Stimulated activated naive B cell treated with anti-CD40 and anti-IgM and Interleukin-4, amounts not matched to agents 10 μg/mL and 1 μg/mL and 100 μg/mL, for 72 hours (primary cell): ENCODE data around the gene CERS6.
A peak's percentile ranks its signal among the peaks of the same experiment; 100 is the strongest.
"Not testable (repeated sequence)": the region's sequence is repeated elsewhere in the genome, so short reads cannot be mapped to it uniquely, and the experiment has no call there.

Experiments used
- ATAC-seq, 2 donors: fragments of 150-1000 bp; cut with Tn5 transposase; replicated peaks; 2 replicates each; pipeline ENCODE4 v1.10.0; 2021; ENCODE audit warnings: moderate library complexity in 1 of 2
- DNase-seq: peaks from one replicate; pipeline ENCODE4 v3.0.0; 2021
- H3K27ac Mint-ChIP-seq: one replicate; pipeline ENCODE4 v1.8.0; 2022; ENCODE audit warnings: mild to moderate bottlenecking, mixed read lengths
- H3K27me3 Mint-ChIP-seq, 2 donors: one replicate each; pipeline ENCODE4 v1.8.0; 2022; ENCODE audit warnings: mixed read lengths in 2 of 2
- H3K36me3 Mint-ChIP-seq, 2 donors: one replicate each; pipeline ENCODE4 v1.8.0; 2022; ENCODE audit warnings: mixed read lengths in 2 of 2, mild to moderate bottlenecking in 1 of 2
- H3K4me1 Mint-ChIP-seq, 2 donors: one replicate each; pipeline ENCODE4 v1.8.0; 2022; ENCODE audit warnings: mixed read lengths in 2 of 2, mild to moderate bottlenecking in 1 of 2
- H3K4me3 Mint-ChIP-seq, 2 donors: one replicate each; pipeline ENCODE4 v1.8.0; 2022; ENCODE audit warnings: mild to moderate bottlenecking in 2 of 2, mixed read lengths in 2 of 2, moderate library complexity in 1 of 2
- H3K9me3 Mint-ChIP-seq, 2 donors: one replicate each; pipeline ENCODE4 v1.8.0; 2022; ENCODE audit warnings: mixed read lengths in 2 of 2, mild to moderate bottlenecking in 1 of 2

The CERS6 gene

GRCh38 chr2:168751104-168751740, 295.1 kb downstream of the CERS6 start:
- Mint-ChIP-seq H3K27me3 (no peaks in the 10 kb centered on the region), H3K27ac (no peak overlapping the region), H3K9me3 (no peaks in the 10 kb centered on the region), H3K36me3 (peaks cover 11% of the 10 kb centered on the region in 2 donors), H3K4me3 (no peak overlapping the region), H3K4me1 (peaks cover 2 to 12% of the 10 kb centered on the region in 2 donors)
- no peak for DNase-seq
- ATAC-seq, result peak in 1 of 2 donors; percentile 56

- DNase-seq (no peak), ATAC-seq (no peak)
- Mint-ChIP-seq H3K4me3 (no peak overlapping the region), H3K4me1 (peaks cover 8 to 18% of the 10 kb centered on the region in 2 donors), H3K9me3 (no peaks in the 10 kb centered on the region), H3K27ac (no peak overlapping the region), H3K27me3 (no peaks in the 10 kb centered on the region), H3K36me3 (peaks cover 16 to 20% of the 10 kb centered on the region in 2 donors)
These were observed 296.3 kb downstream of the CERS6 start for GRCh38 chr2:168752361-168752760.

GRCh38 chr2:168753765-168754329, 297.8 kb downstream of the CERS6 start:
- H3K36me3 Mint-ChIP-seq, result peaks cover 21% of the 10 kb centered on the region in 2 donors
- peaks cover 6 to 18% of the 10 kb centered on the region in 2 donors for H3K4me1 Mint-ChIP-seq
- no peak for DNase-seq
- no peaks in the 10 kb centered on the region for H3K9me3 Mint-ChIP-seq
- H3K27ac Mint-ChIP-seq, result no peak overlapping the region
- H3K27me3 Mint-ChIP-seq, result no peaks in the 10 kb centered on the region
- no peak for ATAC-seq
- H3K4me3 Mint-ChIP-seq, result no peak overlapping the region

GRCh38 chr2:168757223-168757622, 301.2 kb downstream of the CERS6 start:
- ATAC-seq (no peak), DNase-seq (no peak)
- no peak overlapping the region for H3K27ac Mint-ChIP-seq
- H3K36me3 Mint-ChIP-seq, result peaks cover 17 to 21% of the 10 kb centered on the region in 2 donors
- no peak overlapping the region for H3K4me3 Mint-ChIP-seq
- peaks cover 6% of the 10 kb centered on the region in 2 donors for H3K4me1 Mint-ChIP-seq
- H3K27me3 Mint-ChIP-seq, result no peaks in the 10 kb centered on the region
- H3K9me3 Mint-ChIP-seq, result no peaks in the 10 kb centered on the region

GRCh38 chr2:168758970-168759820, 303.1 kb downstream of the CERS6 start:
- H3K9me3 Mint-ChIP-seq, result no peaks in the 10 kb centered on the region
- peaks cover 13% of the 10 kb centered on the region in 2 donors for H3K36me3 Mint-ChIP-seq
- H3K4me1 Mint-ChIP-seq, result peaks cover 6% of the 10 kb centered on the region in 2 donors
- no peak overlapping the region for H3K4me3 Mint-ChIP-seq
- no peaks in the 10 kb centered on the region for H3K27me3 Mint-ChIP-seq
- no peak overlapping the region for H3K27ac Mint-ChIP-seq
- DNase-seq, result no peak
- ATAC-seq, result peak; percentile 80 to 83

GRCh38 chr2:168765401-168765800, 309.3 kb downstream of the CERS6 start:
- DNase-seq (no peak), ATAC-seq (no peak)
- Mint-ChIP-seq H3K27me3 (no peaks in the 10 kb centered on the region), H3K36me3 (peaks cover 36 to 40% of the 10 kb centered on the region in 2 donors), H3K27ac (no peak overlapping the region), H3K4me1 (no peaks in the 10 kb centered on the region), H3K9me3 (no peaks in the 10 kb centered on the region), H3K4me3 (no peak overlapping the region)

GRCh38 chr2:168766600-168766999, 310.5 kb downstream of the CERS6 start:
- H3K4me1 Mint-ChIP-seq, result no peaks in the 10 kb centered on the region
- no peaks in the 10 kb centered on the region for H3K9me3 Mint-ChIP-seq
- H3K4me3 Mint-ChIP-seq, result no peak overlapping the region
- ATAC-seq (no peak), DNase-seq (no peak)
- H3K27me3 Mint-ChIP-seq, result no peaks in the 10 kb centered on the region
- peaks cover 37 to 40% of the 10 kb centered on the region in 2 donors for H3K36me3 Mint-ChIP-seq
- H3K27ac Mint-ChIP-seq, result no peak overlapping the region

GRCh38 chr2:168767258-168767657, 311.2 kb downstream of the CERS6 start:
- Mint-ChIP-seq H3K9me3 (no peaks in the 10 kb centered on the region), H3K27me3 (no peaks in the 10 kb centered on the region), H3K36me3 (peaks cover 38 to 40% of the 10 kb centered on the region in 2 donors), H3K4me1 (no peaks in the 10 kb centered on the region), H3K4me3 (no peak overlapping the region), H3K27ac (no peak overlapping the region)
- ATAC-seq, result no peak
- no peak for DNase-seq

GRCh38 chr2:168768357-168768756, 312.3 kb downstream of the CERS6 start:
- not testable (repeated sequence) for H3K9me3 Mint-ChIP-seq, H3K4me1 Mint-ChIP-seq, ATAC-seq, H3K4me3 Mint-ChIP-seq, H3K27ac Mint-ChIP-seq, DNase-seq, H3K27me3 Mint-ChIP-seq
- H3K36me3 Mint-ChIP-seq, result peaks cover 38 to 44% of the 10 kb centered on the region in 2 donors

- peaks cover 43 to 51% of the 10 kb centered on the region in 2 donors for H3K36me3 Mint-ChIP-seq
- H3K4me3 Mint-ChIP-seq, result no peak overlapping the region
- no peaks in the 10 kb centered on the region for H3K4me1 Mint-ChIP-seq
- peaks cover 2 to 6% of the 10 kb centered on the region in 2 donors for H3K9me3 Mint-ChIP-seq
- no peaks in the 10 kb centered on the region for H3K27me3 Mint-ChIP-seq
- DNase-seq, result no peak
- no peak overlapping the region for H3K27ac Mint-ChIP-seq
- no peak for ATAC-seq
These were observed 314.7 kb downstream of the CERS6 start for GRCh38 chr2:168770796-168771195.

GRCh38 chr2:168772704-168773103, 316.6 kb downstream of the CERS6 start:
- no peak for DNase-seq
- no peak for ATAC-seq
- no peaks in the 10 kb centered on the region for H3K4me1 Mint-ChIP-seq
- H3K27me3 Mint-ChIP-seq, result no peaks in the 10 kb centered on the region
- H3K27ac Mint-ChIP-seq, result no peak overlapping the region
- H3K9me3 Mint-ChIP-seq, result peaks cover 6 to 9% of the 10 kb centered on the region in 2 donors
- no peak overlapping the region for H3K4me3 Mint-ChIP-seq
- H3K36me3 Mint-ChIP-seq, result peaks cover 29 to 38% of the 10 kb centered on the region in 2 donors

GRCh38 chr2:168773128-168773527, 317.1 kb downstream of the CERS6 start:
- H3K27ac Mint-ChIP-seq, result no peak overlapping the region
- H3K27me3 Mint-ChIP-seq, result no peaks in the 10 kb centered on the region
- ATAC-seq (no peak), DNase-seq (no peak)
- no peak overlapping the region for H3K4me3 Mint-ChIP-seq
- peaks cover 6 to 9% of the 10 kb centered on the region in 2 donors for H3K9me3 Mint-ChIP-seq
- H3K36me3 Mint-ChIP-seq, result peaks cover 27 to 35% of the 10 kb centered on the region in 2 donors
- H3K4me1 Mint-ChIP-seq, result no peaks in the 10 kb centered on the region

GRCh38 chr2:168773719-168774521, 317.8 kb downstream of the CERS6 start:
- no peak for DNase-seq
- H3K9me3 Mint-ChIP-seq, result peaks cover 6 to 9% of the 10 kb centered on the region in 2 donors
- no peaks in the 10 kb centered on the region for H3K4me1 Mint-ChIP-seq
- H3K27ac Mint-ChIP-seq, result no peak overlapping the region
- H3K27me3 Mint-ChIP-seq, result no peaks in the 10 kb centered on the region
- peak; percentile 56 to 63 for ATAC-seq
- no peak overlapping the region for H3K4me3 Mint-ChIP-seq
- peaks cover 23 to 33% of the 10 kb centered on the region in 2 donors for H3K36me3 Mint-ChIP-seq

- H3K36me3 Mint-ChIP-seq, result peaks cover 12 to 23% of the 10 kb centered on the region in 2 donors
- peaks cover 6 to 9% of the 10 kb centered on the region in 2 donors for H3K9me3 Mint-ChIP-seq
- no peak overlapping the region for H3K4me3 Mint-ChIP-seq
- no peaks in the 10 kb centered on the region for H3K27me3 Mint-ChIP-seq
- DNase-seq, result no peak
- no peak for ATAC-seq
- H3K4me1 Mint-ChIP-seq, result no peaks in the 10 kb centered on the region
- H3K27ac Mint-ChIP-seq, result peak overlapping the region; percentile 21
These were observed 319.8 kb downstream of the CERS6 start for GRCh38 chr2:168775837-168776236.
